HFFc6 (cell line): ENCODE data around the gene RPRD1A. TPM values are rescaled to one million over a fixed set of nuclear protein-coding genes. Genes with fewer than 3 reads are reported as not detected.
"Not testable (repeated sequence)": the region's sequence is repeated elsewhere in the genome, so short reads cannot be mapped to it uniquely, and the experiment has no call there.

ENCODE experiments used
- DNase-seq: peaks from one replicate; pipeline ENCODE4 v3.0.0-alpha.2; 2018
- H3K27ac Mint-ChIP-seq: 2 replicates; pipeline ENCODE4 v1.8.0; 2020; ENCODE audit warnings: mild to moderate bottlenecking, mixed read lengths
- H3K27me3 Mint-ChIP-seq: 2 replicates; pipeline ENCODE4 v1.8.0; 2021; ENCODE audit warnings: mild to moderate bottlenecking, moderate library complexity, mixed read lengths; ENCODE audit not compliant: insufficient read depth
- H3K36me3 Mint-ChIP-seq: 2 replicates; pipeline ENCODE4 v1.8.0; 2021; ENCODE audit warnings: low read depth, mixed read lengths
- H3K4me1 Mint-ChIP-seq: 2 replicates; pipeline ENCODE4 v1.8.0; 2020; ENCODE audit warnings: low read depth, mixed read lengths
- H3K4me3 Mint-ChIP-seq: 2 replicates; pipeline ENCODE4 v1.8.0; 2020; ENCODE audit warnings: mild to moderate bottlenecking, moderate library complexity, mixed read lengths
- H3K9me3 Mint-ChIP-seq: 2 replicates; pipeline ENCODE4 v1.8.0; 2020; ENCODE audit warnings: mild to moderate bottlenecking, mixed read lengths
- CTCF ChIP-seq: fragments of 200-600 bp; sonication (generic); IDR thresholded peaks from 2 replicates; pipeline ENCODE4 v1.5.0; 2021; ENCODE audit warnings: antibody characterized with exemption, mild to moderate bottlenecking
- total RNA-seq, 6 experiments: library from RNA; stranded (reverse); fragmentation: NEBNext Ultra II Directional; extraction: Animal tissue kit (Norgen Biotek cat#: 25700); gene quantifications; 2 replicates in 1 of 6; 3 replicates in 5 of 6; pipeline ENCODE4 v1.2.3, GENCODE V29; 2021

RPRD1A gene
- total RNA-seq, 6 experiments from 2014 or later: 44.6 to 55.1 (median 46.1) TPM

GRCh38 chr18:35968278-35968880 is 99.0 kb downstream of the RPRD1A start:
- Mint-ChIP-seq H3K27me3 (peaks cover 21% of the 10 kb centered on the region), H3K4me1 (peaks cover 20% of the 10 kb centered on the region), H3K4me3 (no peak overlapping the region), H3K27ac (no peak overlapping the region), H3K9me3 (no peaks in the 10 kb centered on the region; the same call in 1 of the 2 replicates), H3K36me3 (peaks cover 8% of the 10 kb centered on the region; the same call in 1 of the 2 replicates)
- TF ChIP-seq CTCF: no peak
- no peak for DNase-seq

GRCh38 chr18:35967866-35968265 is 99.5 kb downstream of the RPRD1A start:
- peaks cover 27% of the 10 kb centered on the region for H3K27me3 Mint-ChIP-seq
- H3K9me3 Mint-ChIP-seq, H3K27ac Mint-ChIP-seq, DNase-seq, H3K36me3 Mint-ChIP-seq, H3K4me3 Mint-ChIP-seq: not testable (repeated sequence)
- H3K4me1 Mint-ChIP-seq: peaks cover 15% of the 10 kb centered on the region

DNA sequence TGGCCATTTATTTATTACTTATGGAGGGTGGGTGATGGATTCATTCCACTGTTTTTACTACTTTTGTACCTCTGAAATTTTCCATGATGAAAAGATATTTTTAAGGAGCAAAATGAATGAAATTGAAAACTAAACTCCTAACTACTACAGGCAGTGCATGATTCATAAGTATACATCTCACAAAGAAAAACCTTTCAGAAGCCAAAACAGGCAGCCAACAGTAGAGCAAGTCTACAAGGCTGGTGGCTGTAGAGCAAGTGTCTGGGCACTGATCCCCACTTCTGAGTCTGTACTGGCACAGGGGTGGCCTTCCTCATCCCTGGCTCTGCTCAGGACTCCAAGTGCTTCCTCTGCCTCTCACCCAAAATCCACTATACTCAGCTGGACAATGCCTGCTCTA is 103.0 kb downstream of the RPRD1A start:
- Mint-ChIP-seq H3K27me3 (peaks cover 27% of the 10 kb centered on the region), H3K36me3 (no peaks in the 10 kb centered on the region), H3K27ac (no peak overlapping the region), H3K4me3 (no peak overlapping the region), H3K9me3 (no peaks in the 10 kb centered on the region; the same call in 1 of the 2 replicates), H3K4me1 (no peaks in the 10 kb centered on the region)
- DNase-seq: no peak
- no peak for TF ChIP-seq CTCF

GRCh38 chr18:35962320-35962719 is 105.0 kb downstream of the RPRD1A start:
- Mint-ChIP-seq H3K27me3 (peaks cover 27% of the 10 kb centered on the region), H3K9me3 (no peaks in the 10 kb centered on the region; the same call in 1 of the 2 replicates), H3K4me3 (no peak overlapping the region), H3K36me3 (no peaks in the 10 kb centered on the region), H3K27ac (no peak overlapping the region), H3K4me1 (no peaks in the 10 kb centered on the region)
- no peak for TF ChIP-seq CTCF
- no peak for DNase-seq

GRCh38 chr18:35956226-35956625 is 111.1 kb downstream of the RPRD1A start:
- no peaks in the 10 kb centered on the region for H3K36me3 Mint-ChIP-seq
- TF ChIP-seq CTCF: no peak
- H3K4me1 Mint-ChIP-seq: no peaks in the 10 kb centered on the region
- H3K4me3 Mint-ChIP-seq: no peak overlapping the region
- H3K27ac Mint-ChIP-seq: no peak overlapping the region
- no peak for DNase-seq
- H3K27me3 Mint-ChIP-seq: peaks cover 3% of the 10 kb centered on the region; the same call in 1 of the 2 replicates
- H3K9me3 Mint-ChIP-seq: no peaks in the 10 kb centered on the region

GRCh38 chr18:35953688-35954087 is 113.7 kb downstream of the RPRD1A start:
- Mint-ChIP-seq H3K4me3 (no peak overlapping the region), H3K27me3 (peaks cover 5% of the 10 kb centered on the region; the same call in 1 of the 2 replicates), H3K27ac (no peak overlapping the region), H3K36me3 (no peaks in the 10 kb centered on the region), H3K9me3 (no peaks in the 10 kb centered on the region), H3K4me1 (peaks cover 10% of the 10 kb centered on the region)
- TF ChIP-seq CTCF: no peak
- DNase-seq: no peak
